OCI-LY1 (cell line): Measurements from ENCODE around the gene MYCL.
A peak's percentile ranks its signal among the peaks of the same experiment; 100 is the strongest.

Source experiments
- H2AFZ ChIP-seq: fragments of 200-600 bp; sonication (generic), shearing (Covaris generic); 2 replicates; pipeline ENCODE4 v1.6.0; 2014; ENCODE audit warnings: antibody characterized with exemption, mild to moderate bottlenecking, low read length
- H3F3A ChIP-seq: fragments of 200-600 bp; sonication (generic), shearing (Covaris generic); 2 replicates; pipeline ENCODE4 v1.6.0; 2014; ENCODE audit warnings: mild to moderate bottlenecking, antibody characterized with exemption, low read length, moderate library complexity; ENCODE audit not compliant: insufficient read depth
- H3K27ac ChIP-seq: fragments of 200-600 bp; sonication (generic); 2 replicates; pipeline ENCODE4 v1.5.1; 2014; ENCODE audit warnings: low read length, mixed run types, mild to moderate bottlenecking, low read depth; ENCODE audit not compliant: poor library complexity, severe bottlenecking
- H3K27me3 ChIP-seq: fragments of 200-600 bp; sonication (generic); 2 replicates; pipeline ENCODE4 v1.6.0; 2014; ENCODE audit warnings: antibody characterized with exemption, mild to moderate bottlenecking, low read length, moderate library complexity; ENCODE audit not compliant: insufficient read depth
- H3K36me3 ChIP-seq: fragments of 200-600 bp; sonication (generic); 2 replicates; pipeline ENCODE4 v1.6.1; 2014; ENCODE audit warnings: mild to moderate bottlenecking, antibody characterized with exemption, low read length, moderate library complexity, mixed read lengths; ENCODE audit not compliant: insufficient read depth
- H3K4me1 ChIP-seq: fragments of 200-600 bp; sonication (generic); 2 replicates; pipeline ENCODE4 v1.5.1; 2014; ENCODE audit warnings: mild to moderate bottlenecking, low read length, moderate library complexity; ENCODE audit not compliant: insufficient read depth, severe bottlenecking
- H3K4me2 ChIP-seq: fragments of 200-600 bp; sonication (generic), shearing (Covaris generic); 2 replicates; pipeline ENCODE4 v1.6.1; 2014; ENCODE audit warnings: low read length
- H3K4me3 ChIP-seq: fragments of 200-600 bp; sonication (generic); 2 replicates; pipeline ENCODE4 v1.5.1; 2014; ENCODE audit warnings: low read length, low read depth, mild to moderate bottlenecking, mixed read lengths; ENCODE audit not compliant: poor library complexity, severe bottlenecking
- H3K79me2 ChIP-seq: fragments of 200-600 bp; shearing (Covaris generic); 2 replicates; pipeline ENCODE4 v1.6.1; 2016; ENCODE audit warnings: mixed run types, low read length, mixed read lengths; ENCODE audit not compliant: insufficient read depth
- H3K9ac ChIP-seq: fragments of 200-600 bp; sonication (generic), shearing (Covaris generic); 2 replicates; pipeline ENCODE4 v1.6.1; 2014; ENCODE audit warnings: mild to moderate bottlenecking, low read length, mixed read lengths
- H3K9me2 ChIP-seq: fragments of 200-600 bp; sonication (generic), shearing (Covaris generic); 2 replicates; pipeline ENCODE4 v1.6.1; 2014; ENCODE audit warnings: low read depth, mild to moderate bottlenecking, low read length, mixed read lengths
- H3K9me3 ChIP-seq: fragments of 200-600 bp; shearing (Covaris generic); 2 replicates; pipeline ENCODE4 v1.6.1; 2014; ENCODE audit warnings: low read length, mixed read lengths
- H4K20me1 ChIP-seq: fragments of 200-600 bp; sonication (generic), shearing (Covaris generic); 2 replicates; pipeline ENCODE4 v1.6.0; 2016; ENCODE audit warnings: mild to moderate bottlenecking, low read length; ENCODE audit not compliant: insufficient read depth
- EZH2 ChIP-seq: fragments of 200-600 bp; sonication (generic), shearing (Covaris generic); IDR thresholded peaks from 2 replicates; pipeline ENCODE4 v1.8.0; 2017; ENCODE audit warnings: borderline replicate concordance, mixed run types, mild to moderate bottlenecking, antibody characterized with exemption, low read length, moderate library complexity, mixed read lengths
- TF ChIP-seq, protein P1 (sequence below): fragments of 200-600 bp; sonication (generic), shearing (Covaris generic); IDR thresholded peaks from 2 replicates; pipeline ENCODE4 v1.5.1; 2017; ENCODE audit warnings: mild to moderate bottlenecking, antibody characterized with exemption, low read length, moderate library complexity, mixed read lengths

MYCL gene

GRCh38 chr1:39900662-39901463, 854 bp downstream of the MYCL start:
- Histone ChIP-seq H3K36me3 (no peaks in the 10 kb centered on the region), H2AFZ (no peak overlapping the region), H3K9me2 (no peaks in the 10 kb centered on the region), H3K9ac (peak overlapping the region; percentile 62), H3K4me2 (peak overlapping the region; percentile 65), H3K4me1 (peaks cover 12% of the 10 kb centered on the region), H3F3A (no peaks in the 10 kb centered on the region), H3K9me3 (no peaks in the 10 kb centered on the region), H3K4me3 (peak overlapping the region; percentile 64), H3K27ac (no peak overlapping the region), H4K20me1 (no peaks in the 10 kb centered on the region), H3K27me3 (no peaks in the 10 kb centered on the region), H3K79me2 (no peaks in the 10 kb centered on the region)
- TF ChIP-seq EZH2: no peak
- TF ChIP-seq, protein P1, sequence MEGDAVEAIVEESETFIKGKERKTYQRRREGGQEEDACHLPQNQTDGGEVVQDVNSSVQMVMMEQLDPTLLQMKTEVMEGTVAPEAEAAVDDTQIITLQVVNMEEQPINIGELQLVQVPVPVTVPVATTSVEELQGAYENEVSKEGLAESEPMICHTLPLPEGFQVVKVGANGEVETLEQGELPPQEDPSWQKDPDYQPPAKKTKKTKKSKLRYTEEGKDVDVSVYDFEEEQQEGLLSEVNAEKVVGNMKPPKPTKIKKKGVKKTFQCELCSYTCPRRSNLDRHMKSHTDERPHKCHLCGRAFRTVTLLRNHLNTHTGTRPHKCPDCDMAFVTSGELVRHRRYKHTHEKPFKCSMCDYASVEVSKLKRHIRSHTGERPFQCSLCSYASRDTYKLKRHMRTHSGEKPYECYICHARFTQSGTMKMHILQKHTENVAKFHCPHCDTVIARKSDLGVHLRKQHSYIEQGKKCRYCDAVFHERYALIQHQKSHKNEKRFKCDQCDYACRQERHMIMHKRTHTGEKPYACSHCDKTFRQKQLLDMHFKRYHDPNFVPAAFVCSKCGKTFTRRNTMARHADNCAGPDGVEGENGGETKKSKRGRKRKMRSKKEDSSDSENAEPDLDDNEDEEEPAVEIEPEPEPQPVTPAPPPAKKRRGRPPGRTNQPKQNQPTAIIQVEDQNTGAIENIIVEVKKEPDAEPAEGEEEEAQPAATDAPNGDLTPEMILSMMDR: no peak

- H3K4me1 ChIP-seq: peaks cover 12% of the 10 kb centered on the region
- H3K27ac ChIP-seq: no peak overlapping the region
- no peaks in the 10 kb centered on the region for H4K20me1 ChIP-seq
- H3F3A ChIP-seq: no peaks in the 10 kb centered on the region
- no peaks in the 10 kb centered on the region for H3K27me3 ChIP-seq
- no peak overlapping the region for H3K4me3 ChIP-seq
- no peak overlapping the region for H3K9ac ChIP-seq
- H2AFZ ChIP-seq: no peak overlapping the region
- H3K36me3 ChIP-seq: no peaks in the 10 kb centered on the region
- no peak overlapping the region for H3K4me2 ChIP-seq
- H3K79me2 ChIP-seq: no peaks in the 10 kb centered on the region
- no peaks in the 10 kb centered on the region for H3K9me3 ChIP-seq
- no peaks in the 10 kb centered on the region for H3K9me2 ChIP-seq
- TF ChIP-seq, protein P1: no peak
- no peak for TF ChIP-seq EZH2
Observed at GRCh38 chr1:39899611-39900538, 1.8 kb downstream of the MYCL start.

- no peaks in the 10 kb centered on the region for H3K79me2 ChIP-seq
- H3K36me3 ChIP-seq: no peaks in the 10 kb centered on the region
- H3K9me2 ChIP-seq: no peaks in the 10 kb centered on the region
- peaks cover 12% of the 10 kb centered on the region for H3K4me1 ChIP-seq
- TF ChIP-seq EZH2: no peak
- TF ChIP-seq, protein P1: no peak
- no peak overlapping the region for H3K4me3 ChIP-seq
- no peak overlapping the region for H3K27ac ChIP-seq
- H3K4me2 ChIP-seq: no peak overlapping the region
- no peak overlapping the region for H3K9ac ChIP-seq
- no peaks in the 10 kb centered on the region for H3F3A ChIP-seq
- no peak overlapping the region for H2AFZ ChIP-seq
- H3K27me3 ChIP-seq: no peaks in the 10 kb centered on the region
- no peaks in the 10 kb centered on the region for H4K20me1 ChIP-seq
- no peaks in the 10 kb centered on the region for H3K9me3 ChIP-seq
Observed at GRCh38 chr1:39898648-39899603, 2.8 kb downstream of the MYCL start.
